SK-N-MC (cell line): ENCODE data around the gene TUB.

Experiments used
- DNase-seq: peaks from one replicate; pipeline ENCODE4 v3.0.0-alpha.2; 2011; ENCODE audit warnings: low read depth, low spot score
- H3K27ac ChIP-seq: fragments of 200-600 bp; sonication (generic); 2 replicates; pipeline ENCODE4 v1.5.1; 2016; ENCODE audit warnings: mixed run types
- H3K36me3 ChIP-seq: fragments of 200-600 bp; sonication (generic); 2 replicates; pipeline ENCODE4 v1.6.1; 2017; ENCODE audit warnings: antibody characterized with exemption, low read length, mixed read lengths; ENCODE audit not compliant: insufficient read depth
- H3K4me3 ChIP-seq: fragments of 200-600 bp; sonication (generic); 2 replicates; pipeline ENCODE4 v1.5.1; 2016
- H3K9ac ChIP-seq: fragments of 200-600 bp; sonication (generic); 2 replicates; pipeline ENCODE4 v1.8.0; 2017; ENCODE audit warnings: mixed run types, mixed read lengths; ENCODE audit not compliant: insufficient read length
- H3K9me3 ChIP-seq: fragments of 200-600 bp; sonication (generic); 2 replicates; pipeline ENCODE4 v1.6.1; 2017; ENCODE audit warnings: low read depth, mild to moderate bottlenecking, antibody characterized with exemption, low read length, moderate library complexity, mixed read lengths
- EZH2 ChIP-seq: fragments of 200-600 bp; sonication (generic); IDR thresholded peaks from one replicate; pipeline ENCODE4 v1.6.1; 2017; ENCODE audit warnings: antibody characterized with exemption
- FOXP2 ChIP-seq: optimal IDR thresholded peaks from 2 replicates; pipeline ENCODE3; 2011; ENCODE audit warnings: mild to moderate bottlenecking, moderate library complexity; ENCODE audit not compliant: insufficient read depth; ENCODE audit errors: extremely low read length, control extremely low read depth
- POLR2AphosphoS5 ChIP-seq: IDR thresholded peaks from 2 replicates; pipeline ENCODE4 v1.6.1; 2012; ENCODE audit warnings: mild to moderate bottlenecking, low read depth, low read length, borderline replicate concordance

Gene TUB

GRCh38 chr11:8082391-8083087 is 1.5 kb downstream of the TUB start:
- no peak for DNase-seq
- H3K36me3 ChIP-seq: no peaks in the 10 kb centered on the region
- no peak for TF ChIP-seq EZH2
- no peak for TF ChIP-seq FOXP2
- TF ChIP-seq POLR2AphosphoS5: no peak
- peak overlapping the region; percentile 81 for H3K4me3 ChIP-seq
- no peaks in the 10 kb centered on the region for H3K9me3 ChIP-seq
- H3K9ac ChIP-seq: no peak overlapping the region
- H3K27ac ChIP-seq: no peak overlapping the region

- Histone ChIP-seq H3K9me3 (no peaks in the 10 kb centered on the region), H3K4me3 (peak overlapping the region; percentile 81), H3K36me3 (no peaks in the 10 kb centered on the region), H3K27ac (no peak overlapping the region), H3K9ac (no peak overlapping the region)
- DNase-seq: no peak
- TF ChIP-seq FOXP2 (no peak), EZH2 (no peak), POLR2AphosphoS5 (no peak)
These were observed 2.0 kb downstream of the TUB start for GRCh38 chr11:8083088-8083395.

GRCh38 chr11:8083871-8084281 is 2.9 kb downstream of the TUB start:
- DNase-seq: no peak
- H3K27ac ChIP-seq: no peak overlapping the region

GRCh38 chr11:8084352-8084751 is 3.3 kb downstream of the TUB start:
- no peak for DNase-seq
- Histone ChIP-seq H3K36me3 (no peaks in the 10 kb centered on the region), H3K27ac (no peak overlapping the region), H3K4me3 (no peak overlapping the region), H3K9me3 (no peaks in the 10 kb centered on the region), H3K9ac (no peak overlapping the region)
- TF ChIP-seq EZH2 (no peak), FOXP2 (no peak), POLR2AphosphoS5 (no peak)

More at GRCh38 chr11:8083871-8084281, 2.9 kb downstream of the TUB start:
- peak overlapping the region; percentile 81; the same call in 1 of the 2 replicates for H3K4me3 ChIP-seq
- no peaks in the 10 kb centered on the region for H3K9me3 ChIP-seq
- no peak overlapping the region for H3K9ac ChIP-seq
- H3K36me3 ChIP-seq: no peaks in the 10 kb centered on the region
- no peak for TF ChIP-seq EZH2
- TF ChIP-seq POLR2AphosphoS5: no peak
- TF ChIP-seq FOXP2: no peak

- DNase-seq: no peak
- no peak overlapping the region for H3K27ac ChIP-seq
- TF ChIP-seq POLR2AphosphoS5 (no peak), EZH2 (no peak), FOXP2 (no peak)
- no peaks in the 10 kb centered on the region for H3K36me3 ChIP-seq
- no peaks in the 10 kb centered on the region for H3K9me3 ChIP-seq
- H3K4me3 ChIP-seq: no peak overlapping the region
- H3K9ac ChIP-seq: no peak overlapping the region
These were observed 4.1 kb downstream of the TUB start for GRCh38 chr11:8085011-8085645.

GRCh38 chr11:8086001-8086479 is 5.0 kb downstream of the TUB start:
- Histone ChIP-seq H3K27ac (no peak overlapping the region), H3K36me3 (no peaks in the 10 kb centered on the region), H3K9ac (no peak overlapping the region), H3K4me3 (no peak overlapping the region), H3K9me3 (no peaks in the 10 kb centered on the region)
- no peak for DNase-seq
- TF ChIP-seq POLR2AphosphoS5: no peak
- no peak for TF ChIP-seq EZH2
- TF ChIP-seq FOXP2: no peak

- no peak for TF ChIP-seq POLR2AphosphoS5
- TF ChIP-seq FOXP2: no peak
- no peak for TF ChIP-seq EZH2
- H3K36me3 ChIP-seq: no peaks in the 10 kb centered on the region
- DNase-seq: no peak
- no peak overlapping the region for H3K4me3 ChIP-seq
- H3K9me3 ChIP-seq: no peaks in the 10 kb centered on the region
- no peak overlapping the region for H3K9ac ChIP-seq
- H3K27ac ChIP-seq: no peak overlapping the region
These were observed 5.6 kb downstream of the TUB start for GRCh38 chr11:8086571-8086970.

GRCh38 chr11:8087185-8087584 is 6.2 kb downstream of the TUB start:
- Histone ChIP-seq H3K9ac (no peak overlapping the region), H3K36me3 (no peaks in the 10 kb centered on the region), H3K27ac (no peak overlapping the region), H3K4me3 (no peak overlapping the region), H3K9me3 (no peaks in the 10 kb centered on the region)
- no peak for DNase-seq
- no peak for TF ChIP-seq EZH2
- TF ChIP-seq POLR2AphosphoS5: no peak
- TF ChIP-seq FOXP2: no peak
